Measurements from ENCODE around the gene DGKD.
"Not testable (repeated sequence)": the region's sequence is repeated elsewhere in the genome, so short reads cannot be mapped to it uniquely, and the experiment has no call there.

The DGKD gene, protein sequence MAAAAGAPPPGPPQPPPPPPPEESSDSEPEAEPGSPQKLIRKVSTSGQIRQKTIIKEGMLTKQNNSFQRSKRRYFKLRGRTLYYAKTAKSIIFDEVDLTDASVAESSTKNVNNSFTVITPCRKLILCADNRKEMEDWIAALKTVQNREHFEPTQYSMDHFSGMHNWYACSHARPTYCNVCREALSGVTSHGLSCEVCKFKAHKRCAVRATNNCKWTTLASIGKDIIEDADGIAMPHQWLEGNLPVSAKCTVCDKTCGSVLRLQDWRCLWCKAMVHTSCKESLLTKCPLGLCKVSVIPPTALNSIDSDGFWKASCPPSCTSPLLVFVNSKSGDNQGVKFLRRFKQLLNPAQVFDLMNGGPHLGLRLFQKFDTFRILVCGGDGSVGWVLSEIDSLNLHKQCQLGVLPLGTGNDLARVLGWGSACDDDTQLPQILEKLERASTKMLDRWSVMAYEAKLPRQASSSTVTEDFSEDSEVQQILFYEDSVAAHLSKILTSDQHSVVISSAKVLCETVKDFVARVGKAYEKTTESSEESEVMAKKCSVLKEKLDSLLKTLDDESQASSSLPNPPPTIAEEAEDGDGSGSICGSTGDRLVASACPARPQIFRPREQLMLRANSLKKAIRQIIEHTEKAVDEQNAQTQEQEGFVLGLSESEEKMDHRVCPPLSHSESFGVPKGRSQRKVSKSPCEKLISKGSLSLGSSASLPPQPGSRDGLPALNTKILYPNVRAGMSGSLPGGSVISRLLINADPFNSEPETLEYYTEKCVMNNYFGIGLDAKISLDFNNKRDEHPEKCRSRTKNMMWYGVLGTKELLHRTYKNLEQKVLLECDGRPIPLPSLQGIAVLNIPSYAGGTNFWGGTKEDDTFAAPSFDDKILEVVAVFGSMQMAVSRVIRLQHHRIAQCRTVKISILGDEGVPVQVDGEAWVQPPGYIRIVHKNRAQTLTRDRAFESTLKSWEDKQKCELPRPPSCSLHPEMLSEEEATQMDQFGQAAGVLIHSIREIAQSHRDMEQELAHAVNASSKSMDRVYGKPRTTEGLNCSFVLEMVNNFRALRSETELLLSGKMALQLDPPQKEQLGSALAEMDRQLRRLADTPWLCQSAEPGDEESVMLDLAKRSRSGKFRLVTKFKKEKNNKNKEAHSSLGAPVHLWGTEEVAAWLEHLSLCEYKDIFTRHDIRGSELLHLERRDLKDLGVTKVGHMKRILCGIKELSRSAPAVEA

GRCh38 chr2:233353769-233354499, at the start of gene DGKD:
Gene DGKD (plus strand): TSS chr2:233354494. CDS start chr2:233354519, 25 bp downstream.
- DNase-seq: peak; percentile 67

DNA sequence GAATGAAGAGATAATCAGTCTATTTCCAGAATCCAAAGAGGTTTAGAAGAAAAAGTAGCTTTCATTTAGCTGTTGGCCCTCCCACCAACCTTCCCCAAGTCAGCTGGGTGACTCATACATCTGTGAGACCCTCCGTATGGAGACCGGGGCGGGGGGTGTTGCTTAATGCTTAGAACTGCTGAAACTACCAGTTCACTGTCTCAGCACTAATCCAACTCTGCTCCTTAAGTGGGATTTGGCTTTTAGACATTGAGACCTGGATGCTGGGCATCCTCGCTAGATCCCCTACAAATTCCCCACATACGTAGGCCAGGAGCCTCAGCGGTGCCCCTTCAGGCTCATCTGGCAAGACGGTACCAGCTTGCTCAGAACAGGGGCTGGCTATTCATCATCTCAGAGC, 46.7 kb upstream of the DGKD start, which contains the start of gene SAG:
Gene SAG (plus strand): TSS at position 252 of the 400 bp plus-strand sequence. CDS start 1,374 bp downstream, outside the sequence.
- no peak for DNase-seq

- no peak for DNase-seq
Measured at GRCh38 chr2:233311241-233311926, 42.9 kb upstream of the DGKD start.

- no peak for DNase-seq
Measured at GRCh38 chr2:233312874-233313273, 41.4 kb upstream of the DGKD start.

GRCh38 chr2:233314180-233314925, 39.9 kb upstream of the DGKD start:
- DNase-seq: no peak

- no peak for DNase-seq
Measured at GRCh38 chr2:233317196-233317943, 36.9 kb upstream of the DGKD start.

DNA sequence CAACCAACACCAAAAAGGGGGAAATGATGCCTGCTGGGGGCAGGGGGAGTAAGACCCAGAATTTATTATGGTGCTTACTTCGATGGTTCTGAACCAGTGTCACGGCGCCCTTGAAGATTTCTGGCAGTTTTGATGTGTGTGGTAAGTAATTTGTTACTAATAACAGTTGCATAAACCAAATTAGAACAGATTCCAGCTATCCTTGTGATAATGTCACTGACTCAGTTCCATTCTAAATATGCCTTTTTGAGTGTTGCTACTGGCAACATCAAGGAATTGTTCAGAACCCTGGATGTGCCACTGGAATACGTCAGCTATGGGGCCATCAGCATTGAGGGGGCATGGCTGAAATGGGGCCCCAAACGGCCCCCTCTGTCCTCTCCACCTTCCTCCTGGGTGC, 35.0 kb upstream of the DGKD start:
- no peak for DNase-seq

DNA sequence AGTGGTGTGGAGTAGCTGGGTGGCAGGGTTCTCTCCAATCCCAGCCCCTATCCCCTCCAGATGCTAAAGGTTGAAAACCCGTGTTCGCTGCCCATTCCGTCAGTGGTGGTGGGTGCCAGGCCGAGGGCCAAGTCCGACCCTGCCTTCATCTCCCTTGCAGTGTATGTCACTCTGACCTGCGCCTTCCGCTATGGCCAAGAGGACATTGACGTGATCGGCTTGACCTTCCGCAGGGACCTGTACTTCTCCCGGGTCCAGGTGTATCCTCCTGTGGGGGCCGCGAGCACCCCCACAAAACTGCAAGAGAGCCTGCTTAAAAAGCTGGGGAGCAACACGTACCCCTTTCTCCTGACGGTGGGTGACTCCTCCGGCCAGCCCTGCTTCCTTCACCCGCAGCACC, 33.8 kb upstream of the DGKD start:
- no peak for DNase-seq

DNA sequence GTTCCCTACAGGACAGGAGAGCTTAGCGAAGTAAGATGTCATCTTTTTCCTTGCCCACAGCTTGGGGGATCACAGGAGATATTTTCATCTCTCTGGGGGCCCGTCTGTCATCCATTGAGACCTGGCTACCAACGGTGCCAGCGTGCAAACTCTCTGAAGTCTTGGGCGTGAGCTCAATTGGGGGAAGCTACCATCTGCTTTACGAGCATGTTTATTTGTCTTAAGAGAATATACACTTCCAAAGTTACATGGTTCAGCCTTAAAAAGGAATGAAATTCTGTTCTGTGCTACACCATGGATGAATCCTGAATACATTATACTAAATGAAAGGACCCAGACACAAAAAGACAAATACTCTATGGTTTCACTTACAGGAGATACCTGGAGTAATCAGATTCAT, 33.1 kb upstream of the DGKD start:
- DNase-seq: no peak

DNA sequence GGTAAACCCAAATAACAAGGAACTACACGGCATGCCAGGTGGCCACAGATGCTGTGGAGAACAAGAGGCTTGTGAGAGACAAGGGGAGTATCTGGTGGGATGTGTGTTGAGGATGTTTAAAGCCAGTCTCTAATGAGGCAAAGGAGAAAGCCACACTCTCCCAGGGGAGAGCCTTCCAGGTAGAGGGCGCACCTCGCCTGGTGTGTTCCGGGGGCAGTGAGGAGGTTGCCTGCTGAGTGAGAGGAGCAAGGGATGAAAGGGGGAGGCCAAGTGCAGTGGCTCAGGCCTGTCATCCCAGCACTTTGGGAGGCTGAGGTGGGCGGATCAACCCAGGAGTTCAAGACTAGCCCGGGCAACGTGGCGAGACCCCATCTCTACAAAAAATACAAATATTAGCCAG, 30.4 kb upstream of the DGKD start:
- no peak for DNase-seq

- no peak for DNase-seq
Measured at GRCh38 chr2:233325256-233325655, 29.0 kb upstream of the DGKD start.

GRCh38 chr2:233325814-233326213, 28.5 kb upstream of the DGKD start:
- no peak for DNase-seq

- DNase-seq: no peak
Measured at GRCh38 chr2:233326500-233326899, 27.8 kb upstream of the DGKD start.

GRCh38 chr2:233328922-233329321, 25.4 kb upstream of the DGKD start:
- DNase-seq: no peak

DNA sequence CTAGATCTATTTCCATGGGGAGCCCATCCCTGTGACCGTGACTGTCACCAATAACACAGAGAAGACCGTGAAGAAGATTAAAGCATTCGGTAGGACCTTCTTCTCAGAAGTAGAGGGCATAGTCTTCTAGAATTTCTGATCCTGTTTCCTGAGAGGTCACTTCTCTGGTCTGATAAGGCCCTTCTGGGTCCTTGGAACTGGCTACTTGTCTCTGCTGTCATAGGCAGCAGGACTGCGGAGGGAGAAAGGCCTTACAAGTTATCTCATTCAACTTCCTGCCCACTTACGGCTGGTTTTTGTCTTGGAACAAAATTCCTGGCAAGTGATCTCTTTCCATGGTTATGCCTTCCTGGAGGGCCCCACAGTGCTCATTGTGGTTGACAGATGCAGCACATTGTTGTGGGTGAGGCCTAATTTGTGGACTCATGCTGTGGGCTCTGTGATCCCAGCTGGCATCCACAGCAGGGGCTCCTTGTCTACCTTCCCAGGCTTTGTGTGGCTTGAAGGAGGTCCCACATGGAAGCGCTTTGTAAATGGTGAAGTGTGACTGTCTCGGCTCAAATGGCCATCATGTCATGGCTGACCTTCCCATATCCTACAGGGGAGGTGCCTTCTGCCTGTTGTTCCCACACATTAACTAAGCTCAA, 24.7 kb upstream of the DGKD start:
- peak; percentile 18 for DNase-seq

DNA sequence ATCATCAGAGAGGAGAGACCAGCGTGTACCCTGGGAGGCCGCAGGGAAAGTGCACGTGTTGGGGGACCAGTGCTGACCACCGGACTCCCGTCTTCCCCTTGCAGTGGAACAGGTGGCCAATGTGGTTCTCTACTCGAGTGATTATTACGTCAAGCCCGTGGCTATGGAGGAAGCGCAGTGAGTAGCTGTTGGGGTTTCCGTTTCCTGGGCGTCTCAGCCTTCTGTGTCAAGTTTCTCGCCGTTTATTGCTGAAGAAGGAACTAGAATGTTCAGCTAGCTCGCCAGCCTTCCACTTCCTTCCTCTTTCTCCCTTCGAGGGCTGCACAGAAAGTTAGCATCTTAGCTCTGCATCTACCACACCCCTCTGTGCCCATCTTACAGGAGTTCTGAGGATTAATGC, 22.8 kb upstream of the DGKD start:
- DNase-seq: peak; percentile 62

- DNase-seq: no peak
Measured at GRCh38 chr2:233332125-233332524, 22.2 kb upstream of the DGKD start.

- no peak for DNase-seq
Measured at GRCh38 chr2:233334915-233335314, 19.4 kb upstream of the DGKD start.

- DNase-seq: not testable (repeated sequence)
Measured at GRCh38 chr2:233336091-233336490, 18.2 kb upstream of the DGKD start.

DNA sequence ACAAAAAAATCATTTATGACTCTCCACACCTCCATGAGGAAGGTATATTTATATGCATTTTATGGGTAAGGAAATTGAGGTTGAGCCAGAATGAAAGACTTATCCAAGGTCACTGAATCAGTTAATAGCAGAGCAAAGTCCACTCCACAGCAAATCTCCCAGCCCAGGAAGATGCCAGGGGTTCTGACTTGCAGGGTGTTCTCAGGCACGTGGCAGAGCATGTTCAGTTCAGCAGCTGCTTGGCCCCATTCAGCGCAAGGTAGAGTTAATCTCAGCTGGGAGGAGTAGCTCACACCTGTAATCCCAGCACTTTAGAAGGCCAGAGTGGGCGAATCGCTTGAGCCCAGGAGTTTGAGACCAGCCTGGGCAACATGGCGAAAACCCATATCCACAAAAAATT, 17.8 kb upstream of the DGKD start:
- DNase-seq: no peak

All from hematopoietic multipotent progenitor cell treated with erythropoietin and hydrocortisone succinate and interleukin-3 and kit ligand, for 8 days (in vitro differentiated cells).